GM21529 (cell line): ENCODE measurements around the gene HDAC4.

ENCODE experiments used
- ATAC-seq: cut with Tn5 transposase; IDR thresholded peaks from one replicate; pipeline ENCODE4 v1.9.1; 2021; ENCODE audit not compliant: unreplicated experiment

The HDAC4 gene

GRCh38 chr2:239429473-239430350 lies 28.9 kb upstream of the HDAC4 start:
- no peak for ATAC-seq

- no peak for ATAC-seq
Measured at GRCh38 chr2:239425631-239426030, 24.8 kb upstream of the HDAC4 start.

GRCh38 chr2:239424337-239425045 lies 23.7 kb upstream of the HDAC4 start:
- no peak for ATAC-seq

- no peak for ATAC-seq
Measured at GRCh38 chr2:239423551-239423950, 22.7 kb upstream of the HDAC4 start.

- no peak for ATAC-seq
Measured at GRCh38 chr2:239421851-239422250, 21.0 kb upstream of the HDAC4 start.

- ATAC-seq, result no peak
Measured at GRCh38 chr2:239420082-239420481, 19.3 kb upstream of the HDAC4 start.

- ATAC-seq, result no peak
Measured at GRCh38 chr2:239418918-239419317, 18.1 kb upstream of the HDAC4 start.

GRCh38 chr2:239412905-239413603 lies 12.2 kb upstream of the HDAC4 start:
- ATAC-seq, result no peak

GRCh38 chr2:239411549-239412319 lies 10.9 kb upstream of the HDAC4 start:
- ATAC-seq, result no peak

- no peak for ATAC-seq
Measured at GRCh38 chr2:239411117-239411516, 10.3 kb upstream of the HDAC4 start.

- ATAC-seq, result no peak
Measured at GRCh38 chr2:239409976-239410375, 9.2 kb upstream of the HDAC4 start.

- no peak for ATAC-seq
Measured at GRCh38 chr2:239407112-239407511, 6.3 kb upstream of the HDAC4 start.

GRCh38 chr2:239406316-239406995 lies 5.6 kb upstream of the HDAC4 start:
- no peak for ATAC-seq

- ATAC-seq, result no peak
Measured at GRCh38 chr2:239405071-239405470, 4.3 kb upstream of the HDAC4 start.

GRCh38 chr2:239402666-239403065 lies 1.8 kb upstream of the HDAC4 start:
- ATAC-seq, result no peak

GRCh38 chr2:239401881-239402233 lies 1.0 kb upstream of the HDAC4 start:
- peak; percentile 10 for ATAC-seq

- ATAC-seq, result peak; percentile 91
Measured at GRCh38 chr2:239401067-239401880, 454 bp upstream of the HDAC4 start.

GRCh38 chr2:239399921-239400595 lies 762 bp downstream of the HDAC4 start:
- ATAC-seq, result no peak

- ATAC-seq, result no peak
Measured at GRCh38 chr2:239399433-239399920, 1.3 kb downstream of the HDAC4 start.
